Measurements from ENCODE around the gene PARP9.
"Not testable (repeated sequence)": the region's sequence is repeated elsewhere in the genome, so short reads cannot be mapped to it uniquely, and the experiment has no call there.

The PARP9 gene

DNA sequence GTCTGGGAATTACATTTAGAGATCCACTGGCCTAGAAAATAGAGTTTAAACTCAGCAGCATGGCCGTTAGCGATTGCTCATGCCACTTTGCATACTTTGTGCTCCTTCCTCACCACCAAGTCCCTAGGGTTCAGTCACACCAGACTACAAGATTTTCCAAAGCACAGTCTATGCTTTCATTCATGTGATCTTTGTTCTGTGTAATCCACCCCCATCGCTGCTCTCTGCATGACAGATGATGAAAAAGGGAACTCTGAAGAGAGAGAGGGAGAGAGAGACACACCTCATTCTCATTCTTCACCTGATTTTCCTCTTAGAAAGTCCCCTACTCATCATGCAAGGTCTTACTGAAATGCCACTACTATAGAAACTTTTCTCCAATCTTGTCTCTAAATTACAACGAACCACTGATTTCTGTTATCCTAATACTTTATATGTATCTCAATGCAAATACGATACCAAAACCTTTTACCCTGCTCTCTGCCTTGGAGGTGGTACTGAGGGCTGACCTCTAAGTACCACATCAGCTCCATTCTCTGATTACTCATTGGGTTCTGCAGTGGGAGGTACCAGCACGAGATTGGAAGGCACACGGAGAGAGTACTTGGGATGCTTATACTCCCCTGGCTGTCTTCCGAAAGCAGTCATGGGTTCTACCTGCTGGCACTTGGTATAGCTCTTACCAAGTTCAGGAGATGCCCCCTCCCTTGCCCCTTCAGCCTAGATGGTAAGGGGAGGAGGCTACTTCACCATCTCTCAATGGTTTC lies 12.3 kb upstream of the PARP9 start:
- DNase-seq (ENCODE audit: low read depth in 2 of 2), result no peak

GRCh38 chr3:122572940-122573412 lies 8.9 kb upstream of the PARP9 start:
- DNase-seq (ENCODE audit: low read depth in 2 of 2), result no peak

DNA sequence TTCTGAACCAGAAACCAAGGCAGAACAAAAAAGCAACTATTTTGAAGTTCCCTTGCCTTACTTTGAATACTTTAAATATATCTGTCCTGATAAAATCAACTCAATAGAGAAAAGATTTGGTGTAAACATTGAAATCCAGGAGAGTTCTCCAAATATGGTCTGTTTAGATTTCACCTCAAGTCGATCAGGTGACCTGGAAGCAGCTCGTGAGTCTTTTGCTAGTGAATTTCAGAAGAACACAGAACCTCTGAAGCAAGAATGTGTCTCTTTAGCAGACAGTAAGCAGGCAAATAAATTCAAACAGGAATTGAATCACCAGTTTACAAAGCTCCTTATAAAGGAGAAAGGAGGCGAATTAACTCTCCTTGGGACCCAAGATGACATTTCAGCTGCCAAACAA lies 4.7 kb upstream of the PARP9 start:
- DNase-seq (ENCODE audit: low read depth in 2 of 2), result no peak

GRCh38 chr3:122568131-122568530 lies 4.0 kb upstream of the PARP9 start:
- DNase-seq (ENCODE audit: low read depth in 2 of 2), result not testable (repeated sequence)

GRCh38 chr3:122563717-122564025 lies 429 bp downstream of the PARP9 start:
- DNase-seq (ENCODE audit: low read depth in 2 of 2), result no peak

- no peak for DNase-seq (ENCODE audit: low read depth in 2 of 2)
These were observed 980 bp downstream of the PARP9 start for GRCh38 chr3:122562923-122563716.

GRCh38 chr3:122560680-122561079 lies 3.4 kb downstream of the PARP9 start:
- DNase-seq (ENCODE audit: low read depth in 2 of 2), result no peak

- DNase-seq (ENCODE audit: low read depth in 2 of 2), result no peak
These were observed 4.2 kb downstream of the PARP9 start for GRCh38 chr3:122559906-122560305.

DNA sequence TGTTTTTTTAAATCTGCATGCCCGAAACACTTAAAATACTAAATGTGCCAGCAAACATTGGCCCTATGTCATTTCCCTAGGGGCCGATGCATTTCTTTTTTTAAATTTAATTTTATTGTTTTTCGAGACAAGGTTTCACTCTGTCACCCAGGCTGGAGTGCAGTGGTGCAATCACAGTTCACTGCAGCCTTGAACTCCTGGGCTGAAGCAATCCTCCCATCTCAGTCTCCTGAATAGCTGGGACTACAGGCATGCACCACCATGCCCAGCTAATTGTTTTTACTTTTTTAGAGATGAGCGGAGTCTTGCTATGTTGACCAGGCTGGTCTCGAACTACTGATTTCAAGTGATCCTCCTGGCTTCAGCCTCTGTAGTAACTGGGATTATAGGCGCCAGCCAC lies 5.5 kb downstream of the PARP9 start:
- DNase-seq (ENCODE audit: low read depth in 2 of 2), result no peak

GRCh38 chr3:122557356-122557755 lies 6.7 kb downstream of the PARP9 start:
- DNase-seq (ENCODE audit: low read depth in 2 of 2), result no peak

- no peak for DNase-seq (ENCODE audit: low read depth in 2 of 2)
These were observed 8.6 kb downstream of the PARP9 start for GRCh38 chr3:122555275-122556071.

- no peak for DNase-seq (ENCODE audit: low read depth in 2 of 2)
These were observed 10.9 kb downstream of the PARP9 start for GRCh38 chr3:122553171-122553570.

DNA sequence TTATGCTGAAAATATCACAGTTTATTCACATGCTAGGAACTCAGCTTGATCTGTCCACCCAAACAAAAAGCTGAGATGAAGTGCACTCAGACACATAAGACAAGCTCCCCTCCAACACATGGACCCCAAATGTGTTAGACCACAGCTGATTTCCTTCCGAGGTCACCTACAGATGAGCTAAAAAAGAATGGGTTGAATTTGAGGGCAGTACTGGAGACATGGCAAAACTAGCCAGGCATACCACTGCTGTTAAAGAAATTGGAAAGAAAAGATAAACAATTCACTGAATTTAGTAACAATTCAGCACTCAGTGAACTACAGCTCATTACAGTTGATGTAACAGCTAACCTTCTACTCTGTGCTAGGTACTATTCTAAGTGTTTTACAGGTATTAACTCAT lies 15.5 kb downstream of the PARP9 start:
- no peak for DNase-seq (ENCODE audit: low read depth in 2 of 2)

DNA sequence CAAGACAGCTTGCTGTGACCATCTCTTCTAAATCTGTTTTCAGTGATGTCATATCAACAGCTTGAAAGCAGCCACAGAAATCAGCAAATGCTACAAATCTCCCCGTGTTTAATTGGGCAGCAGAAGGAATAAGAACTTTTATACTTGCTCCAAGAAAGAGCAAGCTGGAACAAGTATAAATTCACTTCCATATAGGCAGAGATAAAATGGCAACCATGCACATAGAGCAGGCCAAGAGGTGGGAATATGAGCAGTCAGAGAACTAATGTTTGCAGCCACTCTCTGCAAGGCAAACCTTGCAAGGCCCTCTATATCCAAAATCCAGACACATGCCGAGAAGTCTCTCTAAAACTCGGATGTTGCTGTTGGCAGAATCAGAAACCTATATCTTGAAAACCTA lies 16.0 kb downstream of the PARP9 start:
- no peak for DNase-seq (ENCODE audit: low read depth in 2 of 2)

- DNase-seq (ENCODE audit: low read depth in 2 of 2), result no peak
These were observed 17.9 kb downstream of the PARP9 start for GRCh38 chr3:122546151-122546550.

DNA sequence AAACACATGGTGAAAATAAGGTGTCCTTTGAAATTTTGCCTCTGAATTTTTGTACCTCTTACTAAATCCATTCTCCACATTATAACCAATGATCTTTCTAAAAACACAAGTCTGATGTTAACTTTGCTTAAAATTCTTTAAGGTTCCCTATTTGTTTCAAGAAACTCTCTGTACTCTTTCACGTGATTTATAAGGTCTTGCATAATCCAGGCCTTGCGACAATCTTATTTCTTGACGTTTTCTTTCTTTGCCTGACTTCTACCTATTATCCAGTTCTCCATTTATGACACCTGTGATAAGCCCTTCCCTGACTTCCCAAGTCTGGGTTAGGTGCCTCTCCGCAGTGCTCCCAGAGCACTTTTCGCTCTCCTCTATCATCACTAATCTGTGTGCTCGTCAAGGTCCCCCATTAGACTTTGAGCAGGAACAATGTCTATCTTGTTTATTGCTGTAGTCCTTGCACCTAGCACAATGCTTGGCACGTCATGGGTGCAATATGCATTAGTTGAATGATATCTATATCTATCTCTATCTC lies 25.1 kb downstream of the PARP9 start:
- no peak for DNase-seq (ENCODE audit: low read depth in 2 of 2)

DNA sequence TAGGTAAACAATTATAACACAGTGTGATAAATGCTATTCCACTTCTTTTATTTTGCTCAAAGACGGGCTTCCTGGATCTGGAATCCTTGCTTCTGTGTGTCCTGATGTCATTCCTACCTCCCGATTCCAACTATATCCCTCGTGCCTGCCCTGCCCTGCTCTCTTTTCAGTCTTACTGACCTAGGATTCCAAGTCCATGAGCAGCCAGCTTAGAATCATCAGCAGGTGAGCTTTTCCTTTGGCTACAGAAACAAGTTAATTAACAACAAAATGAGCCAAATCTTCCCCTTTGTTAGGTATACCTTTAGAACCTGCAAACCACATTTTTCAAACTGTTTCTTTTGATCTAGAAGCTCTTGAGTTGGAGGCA lies 27.5 kb downstream of the PARP9 start:
- no peak for DNase-seq (ENCODE audit: low read depth in 2 of 2)

- DNase-seq (ENCODE audit: low read depth in 2 of 2), result no peak
These were observed 28.0 kb downstream of the PARP9 start for GRCh38 chr3:122535964-122536631.

DNA sequence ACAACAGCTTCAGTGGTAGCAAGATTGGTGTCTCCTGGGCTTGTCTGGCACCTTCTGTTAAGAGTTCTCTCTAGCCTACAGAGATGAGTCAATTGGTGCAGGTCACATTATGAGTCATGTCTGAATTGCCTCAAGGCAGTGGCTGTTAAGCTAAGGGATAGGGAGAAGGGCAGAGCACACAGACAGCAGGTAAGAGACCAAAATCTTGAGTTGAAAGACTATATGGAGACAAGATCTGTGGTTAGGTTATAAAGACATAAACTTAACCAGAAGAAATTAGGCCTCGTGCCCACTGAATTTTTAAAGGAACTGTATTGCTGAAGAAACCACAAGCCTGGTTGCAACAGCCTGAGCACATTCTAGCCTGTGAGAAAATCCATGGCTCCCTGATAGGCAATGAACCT lies 30.2 kb downstream of the PARP9 start:
- no peak for DNase-seq (ENCODE audit: low read depth in 2 of 2)

- DNase-seq (ENCODE audit: low read depth in 2 of 2), result no peak
These were observed 30.6 kb downstream of the PARP9 start for GRCh38 chr3:122533480-122533879.

- no peak for DNase-seq (ENCODE audit: low read depth in 2 of 2)
These were observed 33.9 kb downstream of the PARP9 start for GRCh38 chr3:122530164-122530563.

DNA sequence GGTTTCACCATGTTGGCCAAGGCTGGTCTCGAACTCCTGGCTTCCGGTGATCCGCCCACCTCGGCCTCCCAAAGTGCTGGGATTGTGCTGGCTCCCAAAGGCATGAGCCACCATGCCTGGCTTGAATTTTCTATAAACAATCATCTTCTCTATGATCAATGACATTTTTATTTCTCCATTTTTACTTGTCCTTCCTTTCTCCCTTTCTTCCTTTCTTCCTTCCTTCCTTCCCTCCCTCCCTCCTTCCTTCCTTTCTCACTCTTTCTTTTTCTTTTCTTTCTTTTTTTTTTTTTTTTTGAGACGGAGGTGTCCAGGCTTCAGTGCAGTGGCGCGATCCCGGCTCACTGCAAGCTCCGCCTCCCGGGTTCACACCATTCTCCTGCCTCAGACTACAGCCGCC lies 40.8 kb downstream of the PARP9 start:
- DNase-seq (ENCODE audit: low read depth in 2 of 2), result no peak
